ENCODE data around the gene FBXO48.

DNA sequence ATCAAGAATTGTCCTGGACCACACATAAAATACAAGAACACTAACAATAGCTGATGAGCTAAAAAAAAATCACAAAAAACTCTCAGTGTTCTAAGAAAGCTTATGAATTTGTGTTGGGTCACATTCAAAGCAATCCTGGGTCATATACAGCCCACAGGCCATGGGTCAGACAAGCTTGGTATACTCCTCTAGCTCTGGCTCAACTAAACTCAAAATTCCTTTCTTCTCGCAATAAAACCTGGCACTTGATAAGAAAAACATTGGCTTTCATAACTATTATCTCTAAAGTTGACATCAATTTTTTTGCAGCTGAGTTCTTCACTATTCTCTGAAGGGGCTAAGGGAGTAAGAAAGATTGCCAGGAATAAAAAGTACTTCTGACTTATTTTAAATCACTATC is 38.3 kb downstream of the FBXO48 start:
- TF ChIP-seq POLR2A (IDR thresholded peaks at IDR 0.05) (no peak), CTCF (IDR thresholded peaks at IDR 0.05) (no peak)
